DOHH2 (cell line): ENCODE measurements around the gene TEX10.

Experiments
- H3F3A ChIP-seq: fragments of 200-600 bp; sonication (generic), shearing (Covaris generic); 2 replicates; pipeline ENCODE4 v1.6.0; 2016; ENCODE audit warnings: antibody characterized with exemption, mild to moderate bottlenecking; ENCODE audit not compliant: control insufficient read depth, insufficient read depth
- H3K27ac ChIP-seq: fragments of 200-600 bp; sonication (generic); 2 replicates; pipeline ENCODE4 v1.5.1; 2014; ENCODE audit warnings: low read depth, mild to moderate bottlenecking, low read length, moderate library complexity
- H3K27me3 ChIP-seq: fragments of 200-600 bp; sonication (generic); 2 replicates; pipeline ENCODE4 v1.6.1; 2014; ENCODE audit warnings: mild to moderate bottlenecking, low read length, mixed read lengths; ENCODE audit not compliant: control insufficient read depth
- H3K36me3 ChIP-seq: fragments of 200-600 bp; sonication (generic); 2 replicates; pipeline ENCODE4 v1.6.1; 2014; ENCODE audit warnings: mild to moderate bottlenecking, low read length, moderate library complexity, mixed read lengths; ENCODE audit not compliant: control insufficient read depth
- H3K4me1 ChIP-seq: fragments of 200-600 bp; sonication (generic); 2 replicates; pipeline ENCODE4 v1.6.1; 2014; ENCODE audit warnings: mild to moderate bottlenecking, low read length, mixed read lengths; ENCODE audit not compliant: control insufficient read depth
- H3K4me2 ChIP-seq: fragments of 200-600 bp; sonication (generic); 2 replicates; pipeline ENCODE4 v1.6.0; 2014; ENCODE audit warnings: mild to moderate bottlenecking, low read length, moderate library complexity
- H3K4me3 ChIP-seq: fragments of 200-600 bp; sonication (generic); 2 replicates; pipeline ENCODE4 v1.5.1; 2014; ENCODE audit warnings: mild to moderate bottlenecking, low read length, mixed read lengths
- H3K79me2 ChIP-seq: fragments of 200-600 bp; sonication (generic); 2 replicates; pipeline ENCODE4 v1.6.1; 2014; ENCODE audit warnings: mild to moderate bottlenecking, low read length, mixed read lengths; ENCODE audit not compliant: control insufficient read depth
- H3K9me2 ChIP-seq: fragments of 200-600 bp; sonication (generic); replicated peaks from 2 replicates; pipeline ENCODE4 v1.6.1; 2014; ENCODE audit warnings: mild to moderate bottlenecking, low read length, mixed read lengths; ENCODE audit not compliant: control insufficient read depth
- H3K9me3 ChIP-seq: fragments of 200-600 bp; sonication (generic); 2 replicates; pipeline ENCODE4 v1.6.1; 2014; ENCODE audit warnings: antibody characterized with exemption, low read length, mixed read lengths; ENCODE audit not compliant: control insufficient read depth, insufficient read depth
- H4K20me1 ChIP-seq: fragments of 200-600 bp; sonication (generic); 2 replicates; pipeline ENCODE4 v1.6.0; 2014; ENCODE audit warnings: low read depth, mild to moderate bottlenecking, antibody characterized with exemption, low read length, moderate library complexity; ENCODE audit not compliant: control insufficient read depth, insufficient read depth
- EZH2phosphoT487 ChIP-seq: fragments of 200-600 bp; sonication (generic); IDR thresholded peaks from 2 replicates; pipeline ENCODE4 v1.6.1; 2017; ENCODE audit warnings: borderline replicate concordance, mild to moderate bottlenecking, antibody characterized with exemption, low read length, moderate library complexity, mixed read lengths
- TF ChIP-seq, protein P1 (sequence below): fragments of 200-600 bp; sonication (generic); IDR thresholded peaks from one replicate; pipeline ENCODE4 v1.5.1; 2014; ENCODE audit warnings: antibody characterized with exemption, mild to moderate bottlenecking, low read depth, low read length; ENCODE audit not compliant: poor library complexity, severe bottlenecking

Gene TEX10

DNA sequence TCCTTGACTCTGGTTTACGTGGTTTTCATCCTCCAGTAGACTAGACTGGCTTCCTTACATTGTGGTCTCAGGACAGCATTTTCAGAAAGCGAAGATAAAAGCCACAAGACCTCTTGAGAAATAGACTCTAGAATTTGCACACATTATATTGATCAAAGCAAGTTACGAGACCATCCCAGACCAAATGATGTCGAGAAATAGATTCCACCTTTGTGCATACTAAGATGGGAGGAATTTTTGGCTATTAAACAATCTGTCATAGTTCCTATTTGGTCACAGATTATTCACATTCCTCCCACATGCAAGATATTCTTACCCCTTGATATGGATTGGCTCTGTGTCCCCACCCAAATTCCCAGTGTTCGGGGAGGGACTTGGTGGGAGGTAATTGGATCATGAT, 65.6 kb downstream of the TEX10 start:
- no peaks in the 10 kb centered on the region for H3K79me2 ChIP-seq
- H3K9me2 ChIP-seq = no peaks in the 10 kb centered on the region
- H3F3A ChIP-seq = no peaks in the 10 kb centered on the region
- no peaks in the 10 kb centered on the region for H3K4me1 ChIP-seq
- H3K36me3 ChIP-seq = peaks cover 43% of the 10 kb centered on the region
- H3K27ac ChIP-seq = no peak overlapping the region
- no peaks in the 10 kb centered on the region for H3K9me3 ChIP-seq
- no peak overlapping the region for H3K4me2 ChIP-seq
- no peaks in the 10 kb centered on the region for H4K20me1 ChIP-seq
- H3K27me3 ChIP-seq = no peaks in the 10 kb centered on the region
- TF ChIP-seq EZH2phosphoT487 = no peak
- TF ChIP-seq, protein P1, sequence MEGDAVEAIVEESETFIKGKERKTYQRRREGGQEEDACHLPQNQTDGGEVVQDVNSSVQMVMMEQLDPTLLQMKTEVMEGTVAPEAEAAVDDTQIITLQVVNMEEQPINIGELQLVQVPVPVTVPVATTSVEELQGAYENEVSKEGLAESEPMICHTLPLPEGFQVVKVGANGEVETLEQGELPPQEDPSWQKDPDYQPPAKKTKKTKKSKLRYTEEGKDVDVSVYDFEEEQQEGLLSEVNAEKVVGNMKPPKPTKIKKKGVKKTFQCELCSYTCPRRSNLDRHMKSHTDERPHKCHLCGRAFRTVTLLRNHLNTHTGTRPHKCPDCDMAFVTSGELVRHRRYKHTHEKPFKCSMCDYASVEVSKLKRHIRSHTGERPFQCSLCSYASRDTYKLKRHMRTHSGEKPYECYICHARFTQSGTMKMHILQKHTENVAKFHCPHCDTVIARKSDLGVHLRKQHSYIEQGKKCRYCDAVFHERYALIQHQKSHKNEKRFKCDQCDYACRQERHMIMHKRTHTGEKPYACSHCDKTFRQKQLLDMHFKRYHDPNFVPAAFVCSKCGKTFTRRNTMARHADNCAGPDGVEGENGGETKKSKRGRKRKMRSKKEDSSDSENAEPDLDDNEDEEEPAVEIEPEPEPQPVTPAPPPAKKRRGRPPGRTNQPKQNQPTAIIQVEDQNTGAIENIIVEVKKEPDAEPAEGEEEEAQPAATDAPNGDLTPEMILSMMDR = no peak
- no peak overlapping the region for H3K4me3 ChIP-seq

DNA sequence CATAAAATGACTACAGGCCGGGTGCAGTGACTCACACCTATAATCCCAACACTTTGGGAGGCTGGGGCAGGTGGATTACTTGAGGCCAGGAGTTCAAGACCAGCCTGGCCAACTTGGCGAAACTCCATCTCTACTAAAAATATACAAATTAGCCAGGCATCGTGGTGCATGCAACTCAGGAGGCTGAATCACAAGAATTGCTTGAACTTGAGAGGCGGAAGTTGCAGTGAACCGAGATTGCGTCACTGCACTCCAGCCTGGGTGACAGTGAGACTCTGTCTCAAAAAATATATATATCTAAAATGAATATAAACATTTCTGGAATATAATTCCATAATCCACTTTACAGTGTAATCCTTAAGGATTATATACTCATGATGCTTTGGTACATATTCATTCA, 66.5 kb downstream of the TEX10 start:
- Histone ChIP-seq H3K27me3 (no peaks in the 10 kb centered on the region), H3K9me3 (no peaks in the 10 kb centered on the region), H3K27ac (no peak overlapping the region), H3K36me3 (peaks cover 34% of the 10 kb centered on the region), H3K4me1 (no peaks in the 10 kb centered on the region), H3F3A (no peaks in the 10 kb centered on the region), H3K79me2 (no peaks in the 10 kb centered on the region), H3K4me2 (no peak overlapping the region), H3K9me2 (no peaks in the 10 kb centered on the region), H3K4me3 (no peak overlapping the region), H4K20me1 (no peaks in the 10 kb centered on the region)
- TF ChIP-seq EZH2phosphoT487 = no peak
- TF ChIP-seq, protein P1 = no peak

DNA sequence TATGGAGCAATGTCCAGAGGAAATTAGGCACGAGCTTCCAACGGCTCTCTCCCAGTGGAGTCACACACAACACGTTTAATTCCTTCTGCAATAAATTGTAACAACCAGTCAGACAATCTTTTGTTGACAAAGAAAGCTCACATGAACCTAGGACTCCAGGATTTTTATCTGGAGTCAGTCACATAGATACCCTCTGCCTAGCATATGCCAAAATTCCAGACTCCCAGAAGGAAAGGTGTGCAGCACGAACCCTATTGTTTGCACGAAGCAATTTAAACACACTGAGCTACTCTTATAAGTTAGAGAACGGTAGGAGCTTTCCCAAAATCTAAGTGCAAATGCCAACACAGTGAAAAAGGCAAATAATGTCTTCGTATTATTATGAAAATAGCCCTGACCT, 67.1 kb downstream of the TEX10 start:
- H3K27ac ChIP-seq = no peak overlapping the region
- TF ChIP-seq, protein P1 = no peak
- TF ChIP-seq EZH2phosphoT487 = no peak
- H3K4me2 ChIP-seq = no peak overlapping the region
- H3K4me1 ChIP-seq = no peaks in the 10 kb centered on the region
- H3K79me2 ChIP-seq = no peaks in the 10 kb centered on the region
- H3K4me3 ChIP-seq = no peak overlapping the region
- no peaks in the 10 kb centered on the region for H3K9me3 ChIP-seq
- no peaks in the 10 kb centered on the region for H3K27me3 ChIP-seq
- H3K36me3 ChIP-seq = peaks cover 33% of the 10 kb centered on the region
- H4K20me1 ChIP-seq = no peaks in the 10 kb centered on the region
- no peaks in the 10 kb centered on the region for H3K9me2 ChIP-seq
- H3F3A ChIP-seq = no peaks in the 10 kb centered on the region

DNA sequence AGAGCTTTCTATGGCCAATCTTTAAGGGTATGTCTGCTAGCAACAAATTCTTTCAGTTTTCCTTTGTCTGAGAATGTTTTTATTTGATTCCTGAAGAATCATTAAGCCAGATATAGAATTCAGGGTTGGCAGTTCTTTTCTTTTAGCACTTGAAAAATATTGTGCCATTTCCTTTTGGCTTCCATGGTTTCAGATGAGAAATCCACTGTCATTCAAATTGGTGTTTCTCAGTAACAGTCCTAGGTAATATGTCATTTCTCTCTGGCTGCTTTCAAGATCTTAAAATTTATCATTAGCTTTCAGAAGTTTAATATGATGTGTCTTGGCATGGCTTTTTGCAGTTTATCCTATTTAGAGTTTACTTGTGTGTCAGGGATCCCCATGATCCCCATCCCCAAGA, 67.7 kb downstream of the TEX10 start:
- no peak overlapping the region for H3K27ac ChIP-seq

More for the DNA sequence above, 67.7 kb downstream of the TEX10 start:
- Histone ChIP-seq H3K27me3 (no peaks in the 10 kb centered on the region), H3K9me3 (no peaks in the 10 kb centered on the region), H4K20me1 (no peaks in the 10 kb centered on the region), H3K9me2 (no peaks in the 10 kb centered on the region), H3K4me2 (no peak overlapping the region), H3K79me2 (no peaks in the 10 kb centered on the region), H3K36me3 (peaks cover 33% of the 10 kb centered on the region), H3F3A (no peaks in the 10 kb centered on the region), H3K4me3 (no peak overlapping the region), H3K4me1 (no peaks in the 10 kb centered on the region)
- TF ChIP-seq, protein P1 = no peak
- no peak for TF ChIP-seq EZH2phosphoT487
